Activated T-cell treated with anti-CD3 and anti-CD28 coated beads for 1 hour (primary cell): ENCODE measurements around the gene SAT2.
"Not testable (repeated sequence)": the region's sequence is repeated elsewhere in the genome, so short reads cannot be mapped to it uniquely, and the experiment has no call there.

Experiments used
- DNase-seq: peaks from one replicate; pipeline ENCODE4 v3.0.0-alpha.2; 2020; ENCODE audit warnings: low read depth

The SAT2 gene

DNA sequence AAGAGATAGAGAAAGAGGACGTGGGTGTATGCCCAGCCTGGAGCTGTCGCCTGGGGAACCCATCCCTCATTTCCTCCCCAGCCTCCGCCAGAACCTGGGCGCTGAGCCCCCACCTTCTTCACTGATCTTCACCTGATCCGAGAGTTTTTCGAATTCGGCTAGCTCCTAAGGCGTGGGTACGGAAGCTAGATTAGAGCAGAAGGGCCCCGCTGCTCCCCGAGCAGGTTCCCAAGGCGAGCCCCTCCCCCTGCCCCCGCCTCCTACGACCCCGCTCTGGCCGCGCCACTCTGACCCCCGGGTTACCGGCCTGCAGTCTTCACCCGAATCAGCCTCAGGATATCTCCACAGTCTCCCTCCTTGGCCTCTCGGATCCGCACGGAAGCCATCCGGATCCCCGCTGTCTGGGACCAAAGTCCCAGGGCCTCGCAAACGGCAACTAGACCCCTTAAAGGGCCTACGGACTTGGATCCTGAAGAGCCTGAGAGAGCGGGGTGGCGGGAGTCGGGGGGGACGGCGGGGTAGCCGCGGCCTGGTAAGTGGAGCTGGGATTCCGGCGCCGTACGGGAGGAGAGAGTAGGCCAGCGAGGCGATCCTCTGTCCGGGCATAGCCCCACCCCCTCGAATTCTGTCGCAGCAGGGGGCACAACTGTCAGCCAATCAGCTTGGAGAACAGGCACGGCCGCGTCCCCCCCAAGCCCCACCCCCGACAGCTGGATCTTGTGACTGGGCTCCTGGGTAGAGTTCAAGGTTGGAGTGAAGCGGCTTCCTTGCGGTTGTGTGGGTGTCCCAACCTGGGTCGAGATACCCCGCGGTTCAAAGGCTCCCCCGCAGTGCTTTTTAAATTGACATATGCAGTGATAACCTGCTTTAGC is at the start of gene SAT2:
Gene SAT2, minus strand, starts transcription at position 572 of the 872 bp plus-strand sequence. Its CDS starts 186 bp downstream, at position 386.
- DNase-seq, result peak; percentile 75

DNA sequence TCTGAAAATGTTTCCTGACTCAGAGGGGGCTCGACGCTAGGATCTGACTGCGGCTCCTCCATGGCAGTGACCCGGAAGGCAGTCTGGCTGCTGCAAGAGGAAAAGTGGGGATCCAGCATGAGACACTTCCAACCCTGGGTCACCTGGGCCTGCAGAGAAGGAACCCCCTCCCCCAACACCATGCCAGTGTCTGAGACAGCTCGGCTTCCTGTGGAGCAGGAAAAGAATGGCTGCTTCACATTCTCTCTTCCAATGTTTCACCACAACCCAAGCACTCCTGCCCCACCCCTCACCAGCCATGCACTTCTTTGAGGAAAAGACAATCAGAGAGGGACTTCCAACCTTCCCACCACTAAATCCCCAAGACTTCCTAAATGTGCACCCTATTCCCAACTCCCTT is 48.9 kb upstream of the SAT2 start:
- no peak for DNase-seq

- no peak for DNase-seq
Measured at GRCh38 chr17:7674934-7675333, 47.3 kb upstream of the SAT2 start.

GRCh38 chr17:7673239-7673638 is 45.6 kb upstream of the SAT2 start:
- DNase-seq, result no peak

DNA sequence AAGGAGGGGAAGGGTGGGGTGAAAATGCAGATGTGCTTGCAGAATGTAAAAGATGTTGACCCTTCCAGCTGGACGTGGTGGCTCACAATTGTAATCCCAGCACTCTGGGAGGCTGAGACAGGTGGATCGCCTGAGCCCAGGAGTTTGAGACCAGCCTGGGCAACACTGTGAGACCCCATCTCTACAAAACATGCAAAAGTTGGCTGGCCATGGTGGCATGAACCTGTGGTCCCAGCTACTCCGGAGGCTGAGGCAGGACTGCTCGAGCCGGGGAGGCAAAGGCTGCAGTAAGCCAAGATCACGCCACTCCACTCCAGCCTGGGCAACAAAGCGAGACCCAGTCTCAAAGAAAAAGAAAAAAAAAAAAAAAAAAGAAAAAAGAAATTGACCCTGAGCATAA is 40.9 kb upstream of the SAT2 start:
- no peak for DNase-seq

GRCh38 chr17:7667656-7668406 is 40.2 kb upstream of the SAT2 start:
- no peak for DNase-seq

DNA sequence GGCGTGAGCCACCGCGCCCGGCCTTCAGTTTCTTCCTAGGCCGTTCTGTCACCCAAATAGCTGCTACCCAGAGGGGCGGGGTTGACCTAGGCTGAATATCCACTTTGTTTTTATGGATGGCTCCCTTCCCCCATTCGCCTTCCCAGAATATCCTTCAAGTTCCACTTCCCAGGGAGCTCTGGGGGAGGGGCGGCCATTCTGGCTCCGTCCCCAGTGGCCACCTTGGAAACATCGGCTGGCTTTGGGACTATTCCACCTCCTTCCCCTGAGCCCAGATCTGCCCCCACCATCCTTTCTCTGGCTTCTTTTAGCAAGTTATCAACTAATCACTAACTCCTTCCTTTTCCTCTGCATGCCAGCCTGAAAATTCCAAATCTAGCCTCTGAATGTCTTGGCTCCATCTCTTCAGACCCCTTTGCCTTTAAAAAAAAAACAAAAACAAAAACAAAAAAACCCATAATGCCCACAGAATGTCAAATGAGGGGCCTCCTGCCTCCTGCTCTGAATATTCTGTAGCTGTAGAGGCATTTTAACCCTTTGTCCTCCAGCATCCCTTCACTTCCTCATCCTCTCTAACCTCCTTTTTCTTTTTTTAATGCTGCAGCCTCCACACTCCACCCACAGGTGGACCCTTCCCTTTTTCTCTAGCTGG is 29.5 kb upstream of the SAT2 start:
- DNase-seq, result no peak

DNA sequence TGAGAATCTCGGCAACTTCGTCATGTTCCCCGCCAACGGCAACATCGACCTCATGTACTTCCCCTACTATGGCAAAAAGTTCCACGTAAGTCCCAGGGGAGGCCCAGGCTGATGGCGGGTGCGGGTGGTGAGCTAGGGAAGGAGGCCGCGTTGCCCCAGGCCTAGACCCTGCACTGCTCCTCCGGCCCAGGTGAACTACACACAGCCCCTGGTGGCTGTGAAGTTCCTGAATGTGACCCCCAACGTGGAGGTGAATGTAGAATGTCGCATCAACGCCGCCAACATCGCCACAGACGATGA is 27.9 kb upstream of the SAT2 start:
- no peak for DNase-seq

DNA sequence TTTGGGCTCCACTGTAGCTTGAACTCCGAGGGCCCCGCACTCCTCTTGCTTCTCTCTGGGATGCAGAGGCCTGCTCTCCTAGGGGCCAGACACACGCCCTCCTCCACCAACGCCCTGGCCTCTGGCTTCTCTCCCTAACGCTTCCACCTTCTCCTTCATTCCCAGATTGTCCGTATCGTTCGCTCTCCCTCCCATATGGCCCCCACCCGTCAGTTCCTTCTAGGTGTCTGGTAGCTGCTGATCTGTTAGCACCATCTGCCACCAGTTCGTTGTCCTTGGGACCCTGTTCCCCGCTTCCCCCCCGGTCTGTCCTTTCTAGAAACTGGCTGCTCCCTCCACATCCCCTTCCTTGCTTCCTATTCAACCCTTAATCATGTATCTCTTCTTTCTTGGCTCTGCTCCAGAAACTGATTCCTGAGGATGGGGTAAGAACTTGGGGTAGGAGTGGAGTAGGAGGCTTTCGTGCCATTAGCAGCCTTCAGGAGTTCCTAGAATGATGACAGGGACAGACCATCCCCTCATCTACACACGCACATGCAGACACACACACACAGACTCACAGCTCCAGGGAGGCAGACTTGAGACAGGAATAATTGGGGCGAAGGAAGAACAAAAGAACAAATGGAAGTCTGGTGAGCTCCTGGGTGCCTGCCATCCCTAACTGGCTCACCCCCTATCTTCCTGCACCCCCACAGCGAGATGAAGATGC is 27.4 kb upstream of the SAT2 start:
- no peak for DNase-seq

- no peak for DNase-seq
Measured at GRCh38 chr17:7652388-7653356, 25.1 kb upstream of the SAT2 start.

DNA sequence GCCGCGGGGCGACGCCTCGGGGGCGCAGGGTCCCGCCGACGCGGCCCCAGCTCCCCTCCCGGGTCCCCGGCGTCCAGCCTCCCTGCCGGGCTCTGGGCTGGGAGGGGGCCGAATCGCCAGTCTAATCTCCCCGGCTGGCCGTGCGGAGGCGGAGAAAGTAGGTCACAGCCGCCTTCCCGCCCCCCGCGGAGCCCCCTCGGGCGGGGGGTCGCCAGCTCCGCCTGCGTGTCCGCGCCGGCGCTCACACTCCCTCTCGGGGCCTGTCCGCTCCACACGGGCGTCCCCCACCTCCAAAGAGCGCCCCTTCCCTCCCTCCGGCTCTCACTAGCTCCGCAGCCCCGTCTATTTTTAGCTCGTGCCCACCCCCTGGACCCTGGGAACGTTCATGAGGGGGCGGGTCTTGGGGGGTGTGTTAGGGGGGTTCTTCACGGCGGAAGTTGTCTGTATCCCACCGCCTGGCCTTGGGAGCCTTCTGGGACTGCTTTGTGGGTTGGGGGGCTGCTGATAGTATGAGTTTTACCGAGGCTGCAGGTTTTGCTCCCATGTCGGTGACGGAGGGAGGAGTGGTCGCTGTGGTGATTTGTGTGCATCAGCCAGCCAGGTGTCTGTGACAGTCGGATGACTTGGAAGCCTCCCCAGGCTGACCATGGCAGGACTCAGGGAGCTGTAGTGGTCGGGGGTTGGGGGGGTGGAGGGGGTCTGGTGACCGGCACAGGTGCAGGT is 24.2 kb upstream of the SAT2 start:
- no peak for DNase-seq

DNA sequence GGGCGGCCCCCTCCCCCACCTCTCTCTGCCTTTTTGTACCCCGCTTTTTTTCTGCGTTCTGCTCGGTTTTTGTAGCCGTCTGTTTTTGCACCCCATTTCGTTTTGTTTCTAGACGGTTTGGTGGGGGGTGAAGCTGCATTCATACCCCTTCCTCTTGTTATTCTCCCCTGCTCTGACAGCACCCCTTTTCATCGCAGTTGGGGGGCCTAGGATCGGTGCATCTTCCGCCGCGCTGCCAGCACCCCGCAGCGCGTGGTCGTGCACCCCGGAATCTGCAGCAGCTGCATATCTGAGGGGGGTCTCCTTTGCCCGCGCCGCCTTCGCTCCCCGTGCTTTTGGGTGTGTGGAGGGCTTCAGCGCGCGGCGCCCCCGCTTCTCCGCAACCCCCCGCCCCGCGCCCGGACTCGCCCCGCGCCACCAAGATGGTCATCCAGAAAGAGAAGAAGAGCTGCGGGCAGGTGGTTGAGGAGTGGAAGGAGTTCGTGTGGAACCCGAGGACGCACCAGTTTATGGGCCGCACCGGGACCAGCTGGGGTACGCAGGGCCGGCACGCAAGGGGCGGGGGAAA is 23.6 kb upstream of the SAT2 start:
- DNase-seq, result no peak

- peak; percentile 61 for DNase-seq
Measured at GRCh38 chr17:7650509-7651096, 23.0 kb upstream of the SAT2 start, which contains the start of gene ATP1B2. TSS of gene ATP1B2 (plus strand) at chr17:7650926. CDS start at chr17:7651519, 593 bp downstream.

DNA sequence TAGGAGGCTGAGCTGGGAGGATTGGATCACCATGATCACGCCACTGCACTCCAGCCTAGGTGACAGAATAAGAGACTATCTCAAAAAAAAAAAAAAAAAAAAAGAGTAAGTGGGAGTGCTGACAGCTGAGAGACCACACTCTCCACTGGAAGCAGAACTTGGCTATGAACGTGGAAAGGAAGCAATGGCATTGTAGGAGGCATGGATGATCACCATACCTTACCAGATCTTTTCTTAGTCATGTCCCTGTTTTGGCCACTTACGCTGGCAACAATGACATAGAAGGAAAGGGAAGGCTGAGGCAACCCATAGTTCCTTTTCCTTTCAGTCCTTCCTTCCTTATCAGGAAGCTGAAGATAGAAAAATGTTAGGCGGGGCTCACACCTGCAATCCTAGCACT is 19.4 kb upstream of the SAT2 start:
- DNase-seq, result no peak

DNA sequence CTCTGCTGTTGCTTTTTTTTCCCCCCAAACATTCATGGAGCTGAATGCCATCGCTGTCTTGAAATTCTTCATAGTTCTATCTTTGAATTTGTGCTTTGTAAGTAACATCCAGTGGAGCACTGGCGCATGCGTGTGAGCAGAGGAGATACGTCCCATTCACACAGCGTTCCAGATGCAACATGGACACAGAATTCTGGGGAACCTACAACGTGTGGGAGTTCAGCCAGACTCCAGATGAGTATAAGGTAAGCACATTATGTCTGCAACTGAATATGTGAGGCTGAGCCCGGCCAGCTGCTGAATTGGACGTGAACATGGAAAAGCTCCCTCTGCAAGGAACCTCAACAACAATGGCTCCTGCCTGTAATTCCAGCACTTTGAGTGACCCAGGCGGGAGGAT is 18.8 kb upstream of the SAT2 start:
- no peak for DNase-seq

- no peak for DNase-seq
Measured at GRCh38 chr17:7644775-7645174, 17.2 kb upstream of the SAT2 start.

DNA sequence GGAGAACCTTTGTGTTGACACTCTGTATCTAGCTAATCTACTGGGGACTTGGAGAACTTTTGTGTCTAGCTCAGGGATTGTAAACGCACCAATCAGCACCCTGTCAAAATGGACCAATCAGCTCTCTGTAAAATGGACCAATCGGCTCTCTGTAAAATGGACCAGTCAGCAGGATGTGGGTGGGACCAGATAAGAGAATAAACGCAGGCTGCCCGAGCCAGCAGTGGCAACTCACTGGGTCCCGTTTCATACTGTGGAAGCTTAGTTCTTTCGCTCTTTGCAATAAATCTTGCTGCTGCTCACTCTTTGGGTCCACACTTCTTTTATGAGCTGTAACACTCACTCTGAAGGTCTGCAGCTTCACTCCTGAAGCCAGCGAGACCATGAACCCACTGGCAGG is 14.0 kb upstream of the SAT2 start:
- DNase-seq, result not testable (repeated sequence)

DNA sequence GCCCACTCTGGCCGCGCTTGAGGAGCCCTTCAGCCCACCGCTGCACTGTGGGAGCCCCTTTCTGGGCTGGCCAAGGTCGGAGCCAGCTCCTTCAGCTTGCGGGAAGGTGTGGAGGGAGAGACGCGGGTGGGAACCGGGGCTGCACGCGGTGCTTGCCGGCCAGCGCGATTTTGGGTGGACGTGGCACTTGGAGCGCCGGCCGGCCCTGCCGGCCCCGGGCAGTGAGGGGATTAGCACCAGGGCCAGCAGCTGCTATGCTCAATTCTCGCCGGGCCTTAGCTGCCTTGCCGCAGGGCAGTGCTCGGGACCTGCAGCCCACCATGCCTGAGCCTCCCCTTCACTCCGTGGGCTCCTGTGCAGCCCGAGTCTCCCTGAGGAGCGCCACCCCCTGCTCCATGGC is 13.2 kb upstream of the SAT2 start:
- DNase-seq, result no peak

GRCh38 chr17:7636163-7636562 is 8.5 kb upstream of the SAT2 start:
- no peak for DNase-seq

GRCh38 chr17:7634384-7634783 is 6.8 kb upstream of the SAT2 start:
- no peak for DNase-seq
